ENCODE data around the gene RPL15. TPM values are rescaled to one million over a fixed set of nuclear protein-coding genes. Genes with fewer than 3 reads are reported as not detected.
A peak's percentile ranks its signal among the peaks of the same experiment; 100 is the strongest.
"Not testable (repeated sequence)": the region's sequence is repeated elsewhere in the genome, so short reads cannot be mapped to it uniquely, and the experiment has no call there.

Gene RPL15
- polyA plus RNA-seq, 2 of the 4 experiments (the other 2 are of a cell fraction), result 2,178 to 2,933 TPM

- not testable (repeated sequence) for DNase-seq (ENCODE audit: low read depth in 1 of 2, low spot score in 1 of 2); FAIRE-seq; H3K9me3 ChIP-seq
- H3K27ac ChIP-seq, result peak overlapping the region; percentile 97 to 99
- CTCF ChIA-PET, result interaction anchor here (1.2 to 3.2 kb wide), 3 partner anchors 19 to 40 kb away, joined by 3 to 7 read pairs (median 4); no protein-coding TSS in a partner anchor
- peaks cover 46% of the 10 kb centered on the region for H3K4me1 ChIP-seq
- peak overlapping the region; percentile 98 for H3K4me2 ChIP-seq
- peak overlapping the region; percentile 91 for H3K4me3 ChIP-seq
- ATAC-seq, result peak; percentile 40 to 57; a peak in 5 of 6 replicates
- 0 out of 2 replicates have a peak, but pooled peaks have one; percentile 29 for TF ChIP-seq TFCP2L1 (CRISPR knock-in tag; IDR thresholded peaks at IDR 0.05)
- POLR2A ChIA-PET, result interaction anchor here (1.2 to 2.2 kb wide), 20 partner anchors 9 to 249 kb away, joined by 3 to 51 read pairs (median 12); no protein-coding TSS in a partner anchor
- 1% methylated on average over 17 of the region's 21 CpGs for WGBS (ENCODE audit: missing lambda C conversion rate)
Observed at GRCh38 chr3:23917679-23918303, 859 bp downstream of the RPL15 start.

- 5% methylated on average over 12 of the region's 12 CpGs for WGBS (ENCODE audit: missing lambda C conversion rate)
- ChIA-PET CTCF (interaction anchor here (1.2 to 3.2 kb wide), 3 partner anchors 20 to 40 kb away, joined by 3 to 7 read pairs (median 4); no protein-coding TSS in a partner anchor), POLR2A (interaction anchor here (1.8 to 2.1 kb wide), 3 partner anchors 17 to 50 kb away, joined by 11 to 51 read pairs (median 21); no protein-coding TSS in a partner anchor)
Observed at GRCh38 chr3:23918331-23918730, 1.4 kb downstream of the RPL15 start.

GRCh38 chr3:23919628-23920027, 2.7 kb downstream of the RPL15 start:
- DNase-seq (ENCODE audit: low read depth in 1 of 2, low spot score in 1 of 2), result no peak
- Histone ChIP-seq H3K27ac (no peak overlapping the region), H3K4me1 (peaks cover 38% of the 10 kb centered on the region), H3K9me3 (no peaks in the 10 kb centered on the region), H3K4me3 (no peak overlapping the region; the same call in 2 of the 3 replicates), H3K4me2 (peak overlapping the region; percentile 98)
- no peak for TF ChIP-seq HES2 (IDR thresholded peaks at IDR 0.05)
- no peak for TF ChIP-seq ZC3H11A (IDR thresholded peaks at IDR 0.05)
- TF ChIP-seq CEBPB (IDR thresholded peaks at IDR 0.05), result no peak
- no peak for TF ChIP-seq HEYL (CRISPR knock-in tag; IDR thresholded peaks at IDR 0.05)
- TF ChIP-seq CBX2 (IDR thresholded peaks at IDR 0.05; ENCODE audit: borderline replicate concordance, low read depth), result no peak
- no peak for TF ChIP-seq ZNF302 (CRISPR knock-in tag; IDR thresholded peaks at IDR 0.05)
- TF ChIP-seq HMGXB4 (CRISPR knock-in tag; IDR thresholded peaks at IDR 0.05; ENCODE audit: borderline replicate concordance), result no peak
- no peak for TF ChIP-seq ZSCAN20 (CRISPR knock-in tag; IDR thresholded peaks at IDR 0.05)
- POLR2A ChIA-PET, result no interaction called here
- CTCF ChIA-PET, result no interaction called here
- 85% methylated on average over 2 of the region's 2 CpGs for WGBS (ENCODE audit: missing lambda C conversion rate)
- no peak for FAIRE-seq
- ATAC-seq, result no peak

More at GRCh38 chr3:23918331-23918730, 1.4 kb downstream of the RPL15 start:
- DNase-seq (ENCODE audit: low read depth in 1 of 2, low spot score in 1 of 2); ATAC-seq; FAIRE-seq; H3K9me3 ChIP-seq: not testable (repeated sequence)
- Histone ChIP-seq H3K27ac (peak overlapping the region; percentile 97 to 99), H3K4me3 (peak overlapping the region; percentile 91), H3K4me1 (peaks cover 46% of the 10 kb centered on the region), H3K4me2 (peak overlapping the region; percentile 98)
- TF ChIP-seq HOXA7 (CRISPR knock-in tag; IDR thresholded peaks at IDR 0.05), result 0 out of 2 replicates have a peak, but pooled peaks have one; percentile 11

GRCh38 chr3:23920151-23920655, 3.3 kb downstream of the RPL15 start:
- Histone ChIP-seq H3K9me3 (no peaks in the 10 kb centered on the region), H3K4me1 (peaks cover 32% of the 10 kb centered on the region), H3K4me2 (peak overlapping the region; percentile 98), H3K4me3 (no peak overlapping the region), H3K27ac (no peak overlapping the region)
- DNase-seq (ENCODE audit: low read depth in 1 of 2, low spot score in 1 of 2) (no peak), ATAC-seq (no peak), FAIRE-seq (no peak)
- POLR2A ChIA-PET, result no interaction called here
- CTCF ChIA-PET, result no interaction called here
- WGBS (ENCODE audit: missing lambda C conversion rate), result 88% methylated on average over 5 of the region's 5 CpGs
- TF ChIP-seq HEYL (CRISPR knock-in tag; IDR thresholded peaks at IDR 0.05) (no peak), ZC3H11A (IDR thresholded peaks at IDR 0.05) (no peak), FOSB (CRISPR knock-in tag; IDR thresholded peaks at IDR 0.05) (peak; percentile 85), TP53 (CRISPR knock-in tag; IDR thresholded peaks at IDR 0.05) (0 out of 2 replicates have a peak, but pooled peaks have one; percentile 44), HOXB13 (CRISPR knock-in tag; IDR thresholded peaks at IDR 0.05; ENCODE audit: low read depth) (no peak), MAX (IDR thresholded peaks at IDR 0.05) (no peak), CBX2 (IDR thresholded peaks at IDR 0.05; ENCODE audit: borderline replicate concordance, low read depth) (no peak), HOXA7 (CRISPR knock-in tag; IDR thresholded peaks at IDR 0.05) (peak; percentile 93), ESRRA (IDR thresholded peaks at IDR 0.05; ENCODE audit: borderline replicate concordance, low read length) (no peak), FOXS1 (CRISPR knock-in tag; IDR thresholded peaks at IDR 0.05) (no peak), FOSL2 (IDR thresholded peaks at IDR 0.05) (no peak), FOSL2 (CRISPR knock-in tag; IDR thresholded peaks at IDR 0.05) (no peak), JUNB (IDR thresholded peaks at IDR 0.05) (no peak), BHLHE40 (IDR thresholded peaks at IDR 0.05; ENCODE audit: low read depth, low read length) (no peak), MAZ (IDR thresholded peaks at IDR 0.05; ENCODE audit: borderline replicate concordance, low read depth, low read length) (no peak), NPAS2 (CRISPR knock-in tag; IDR thresholded peaks at IDR 0.05; ENCODE audit: borderline replicate concordance) (no peak), REST (IDR thresholded peaks at IDR 0.05) (no peak)
